Spleen (tissue), 11 donors: ENCODE data around the gene KDM1B. TPM values are rescaled to one million over a fixed set of nuclear protein-coding genes. Genes with fewer than 3 reads are reported as not detected.
"Not testable (repeated sequence)": the region's sequence is repeated elsewhere in the genome, so short reads cannot be mapped to it uniquely, and the experiment has no call there.

Experiments used
- DNase-seq: peaks from one replicate; pipeline ENCODE4 v3.0.0-alpha.2; 2020
- H3K27ac ChIP-seq, 8 donors: fragments of 200-600 bp; sonication (generic) in 7 of 8; 1 replicate in 4 of 8; 2 replicates in 4 of 8; pipeline versions ENCODE4 v1.5.0 to v1.8.0; 2016 to 2021; ENCODE audit warnings: inconsistent platforms in 4 of 8, mild to moderate bottlenecking in 4 of 8, moderate library complexity in 1 of 8
- H3K27me3 ChIP-seq, 7 donors: fragments of 200-600 bp; sonication (generic) in 6 of 7; replicated peaks in 1 of 7; 1 replicate in 4 of 7; 2 replicates in 3 of 7; pipeline versions ENCODE4 v1.5.0 to v1.8.0; 2016 to 2021; ENCODE audit warnings: inconsistent platforms in 3 of 7, mild to moderate bottlenecking in 1 of 7
- H3K36me3 ChIP-seq, 6 donors: fragments of 200-600 bp; sonication (generic) in 5 of 6; 1 replicate in 4 of 6; 2 replicates in 2 of 6; pipeline versions ENCODE4 v1.5.0 to v1.8.0; 2016 to 2021; ENCODE audit warnings: inconsistent platforms in 2 of 6
- H3K4me1 ChIP-seq, 6 donors: fragments of 200-600 bp; sonication (generic) in 5 of 6; 1 replicate in 3 of 6; 2 replicates in 3 of 6; pipeline versions ENCODE4 v1.5.0 to v1.8.0; 2016 to 2021; ENCODE audit warnings: inconsistent platforms in 3 of 6
- H3K4me3 ChIP-seq, 8 donors: fragments of 200-600 bp; sonication (generic) in 7 of 8; 1 replicate in 4 of 8; 2 replicates in 4 of 8; pipeline versions ENCODE4 v1.5.0 to v1.8.0; 2016 to 2021; ENCODE audit warnings: inconsistent platforms in 4 of 8, mild to moderate bottlenecking in 4 of 8, moderate library complexity in 2 of 8
- H3K9me3 ChIP-seq, 8 donors: fragments of 200-600 bp; sonication (generic) in 7 of 8; 1 replicate in 4 of 8; 2 replicates in 4 of 8; pipeline versions ENCODE4 v1.5.0 to v1.8.0; 2016 to 2021; ENCODE audit warnings: inconsistent platforms in 4 of 8
- POLR2A ChIP-seq, 3 donors: fragments of 450-650 bp; IDR thresholded peaks; one replicate each; pipeline ENCODE4 v1.5.1; 2017; ENCODE audit warnings: antibody characterized with exemption in 3 of 3, mild to moderate bottlenecking in 1 of 3
- POLR2AphosphoS5 ChIP-seq, 3 donors: sonication (generic); formaldehyde crosslinking; IDR thresholded peaks; one replicate each; pipeline ENCODE4 v1.5.1; 2017; ENCODE audit warnings: antibody characterized with exemption in 3 of 3
- WGBS, 5 donors: extraction: QIAGEN DNeasy Blood & Tissue Kit in 3 of 5; methylation state at CpG; one replicate each; pipeline versions ENCODE4 v1.1.5 to v1.1.7; 2013 to 2018; 5-methylcytosine and 5-hydroxymethylcytosine counted together
- intact Hi-C: fragments of 100-400 bp; cut with DNase I; formaldehyde crosslinking; loops from one replicate; pipeline ENCODE4 v1.15.0; 2023; ENCODE audit warnings: low total_unique reads
- polyA plus RNA-seq, 3 donors: library from polyadenylated mRNA; stranded (reverse); fragments of 200-250 nt; gene quantifications; one replicate each; pipeline ENCODE4 v1.2.1, GENCODE V29; 2013
- total RNA-seq, 7 donors: library from RNA; depleted of rRNA in 3 of 7; stranded (reverse); fragments of >200 nt in 3 of 7; fragmentation: NEBNext Ultra II Directional in 4 of 7; extraction: Animal tissue kit (Norgen Biotek cat#: 25700) in 4 of 7; gene quantifications; one replicate each; pipeline versions ENCODE4 v1.1.0 to v1.2.1, GENCODE V29; 2016 to 2021
- TF ChIP-seq, protein P1 (sequence below), 11 experiments: fragments of 200-600 bp in 7 of 11; fragments of 450-650 bp in 4 of 11; sonication (generic) in 4 of 11; IDR thresholded peaks in 8 of 11; conservative IDR thresholded peaks in 3 of 11; 1 replicate in 7 of 11; 2 replicates in 4 of 11; pipeline versions ENCODE4 v1.4.0 to v1.8.0; 2016 to 2021; ENCODE audit warnings: antibody characterized with exemption in 11 of 11, inconsistent platforms in 4 of 11, mild to moderate bottlenecking in 1 of 11
- donor health status: healthy with polysubstance abuse.
- donor health status: DM: no; HTN: no; CAD: no; lungs with moderate emphysema.
- donor health status: DM: no; HTN: no; CAD: no.
- donor health status: Bipolar disorder and iron deficiency.
- donor health status: healthy.
- donor health status: DM: no; HTN: no; CAD: no.
- donor health status: DM: yes; HTN: yes; CAD: no.

KDM1B gene
- total and polyA plus RNA-seq, 10 donors: 3.6 to 27.0 (median 19.7) TPM

DNA sequence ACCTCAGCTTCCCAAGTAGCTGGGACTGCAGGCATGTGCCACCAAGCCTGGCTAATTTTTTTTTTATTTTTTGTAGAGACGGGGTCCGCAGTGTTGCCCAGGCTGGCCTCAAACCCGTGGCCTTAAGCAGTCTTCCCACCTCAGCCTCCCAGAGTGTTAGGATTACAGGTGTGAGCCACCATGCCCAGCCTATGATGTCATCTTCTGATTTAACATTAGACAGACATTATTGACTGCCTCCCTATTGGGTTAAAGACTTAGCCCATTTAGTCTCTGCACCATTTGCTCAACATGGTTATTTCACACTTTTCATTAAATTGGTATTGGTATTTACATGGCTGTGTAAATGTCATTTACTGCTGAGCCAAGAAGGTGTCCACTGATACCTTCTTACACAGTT, 63.0 kb downstream of the KDM1B start:
- peaks cover 0 to 30% (median 16%) of the 10 kb centered on the region in 6 donors for H3K4me1 ChIP-seq
- no peaks in the 10 kb centered on the region for H3K9me3 ChIP-seq
- H3K4me3 ChIP-seq: no peak overlapping the region
- H3K27ac ChIP-seq: no peak overlapping the region
- TF ChIP-seq POLR2A (IDR thresholded peaks at IDR 0.05): no peak
- TF ChIP-seq POLR2AphosphoS5 (IDR thresholded peaks at IDR 0.05): no peak
- TF ChIP-seq, protein P1, sequence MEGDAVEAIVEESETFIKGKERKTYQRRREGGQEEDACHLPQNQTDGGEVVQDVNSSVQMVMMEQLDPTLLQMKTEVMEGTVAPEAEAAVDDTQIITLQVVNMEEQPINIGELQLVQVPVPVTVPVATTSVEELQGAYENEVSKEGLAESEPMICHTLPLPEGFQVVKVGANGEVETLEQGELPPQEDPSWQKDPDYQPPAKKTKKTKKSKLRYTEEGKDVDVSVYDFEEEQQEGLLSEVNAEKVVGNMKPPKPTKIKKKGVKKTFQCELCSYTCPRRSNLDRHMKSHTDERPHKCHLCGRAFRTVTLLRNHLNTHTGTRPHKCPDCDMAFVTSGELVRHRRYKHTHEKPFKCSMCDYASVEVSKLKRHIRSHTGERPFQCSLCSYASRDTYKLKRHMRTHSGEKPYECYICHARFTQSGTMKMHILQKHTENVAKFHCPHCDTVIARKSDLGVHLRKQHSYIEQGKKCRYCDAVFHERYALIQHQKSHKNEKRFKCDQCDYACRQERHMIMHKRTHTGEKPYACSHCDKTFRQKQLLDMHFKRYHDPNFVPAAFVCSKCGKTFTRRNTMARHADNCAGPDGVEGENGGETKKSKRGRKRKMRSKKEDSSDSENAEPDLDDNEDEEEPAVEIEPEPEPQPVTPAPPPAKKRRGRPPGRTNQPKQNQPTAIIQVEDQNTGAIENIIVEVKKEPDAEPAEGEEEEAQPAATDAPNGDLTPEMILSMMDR (IDR thresholded peaks at IDR 0.05 in 8 of 11, conservative IDR thresholded peaks at IDR 0.05 in 3 of 11): no peak
- 90 to 98% (median 93%) methylated on average over 3 of the region's 3 CpGs for WGBS, 5 donors
- no peak for DNase-seq
- no peaks in the 10 kb centered on the region for H3K27me3 ChIP-seq
- intact Hi-C loops: no loop called here
- H3K36me3 ChIP-seq: peaks cover 0 to 98% (median 42%) of the 10 kb centered on the region in 6 donors

DNA sequence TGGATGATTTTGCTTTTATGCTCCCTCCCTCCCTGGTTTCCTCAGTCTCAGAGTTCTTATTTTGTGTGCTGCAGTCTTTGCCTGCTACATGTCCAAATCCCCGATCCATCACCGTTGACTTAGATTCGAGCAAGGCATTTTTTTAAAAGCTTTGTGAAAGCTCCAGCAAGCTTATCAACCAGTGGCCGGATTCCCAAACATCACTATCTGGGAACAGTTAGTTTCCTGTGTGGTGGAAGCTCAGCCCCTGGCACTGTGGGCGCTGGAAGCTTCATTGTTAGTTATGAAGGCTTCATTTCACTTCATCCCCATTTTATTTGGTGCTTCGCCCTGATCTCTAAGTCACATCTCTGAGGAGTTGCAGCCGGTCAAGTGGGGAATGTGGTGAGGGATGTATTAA, 64.4 kb downstream of the KDM1B start:
- peaks cover 0 to 18% (median 15%) of the 10 kb centered on the region in 6 donors for H3K4me1 ChIP-seq
- H3K27me3 ChIP-seq: no peaks in the 10 kb centered on the region
- no peak overlapping the region for H3K27ac ChIP-seq
- intact Hi-C loops: no loop called here
- H3K36me3 ChIP-seq: peaks cover 0 to 98% (median 45%) of the 10 kb centered on the region in 6 donors
- TF ChIP-seq POLR2AphosphoS5 (IDR thresholded peaks at IDR 0.05): no peak
- no peak for TF ChIP-seq POLR2A (IDR thresholded peaks at IDR 0.05)
- TF ChIP-seq, protein P1 (IDR thresholded peaks at IDR 0.05 in 8 of 11, conservative IDR thresholded peaks at IDR 0.05 in 3 of 11): no peak
- H3K9me3 ChIP-seq: no peaks in the 10 kb centered on the region
- DNase-seq: no peak
- WGBS, 5 donors: 81 to 92% (median 87%) methylated on average over 7 of the region's 7 CpGs
- no peak overlapping the region for H3K4me3 ChIP-seq

DNA sequence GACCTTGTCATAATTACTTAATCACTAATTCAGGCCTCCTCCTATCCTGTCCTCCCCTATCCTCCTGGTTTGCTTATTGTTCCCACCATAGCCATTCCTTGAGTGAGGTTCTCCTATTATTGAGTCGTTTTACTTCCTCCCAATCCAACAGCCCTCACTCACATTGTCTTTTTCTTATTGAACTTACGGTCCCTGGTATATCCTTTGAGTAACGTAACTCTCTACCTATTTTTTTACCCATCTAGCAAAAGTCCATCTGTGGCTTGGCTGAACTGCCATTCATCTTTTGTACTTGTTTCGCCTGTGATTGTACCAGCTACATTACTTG, 66.0 kb downstream of the KDM1B start:
- 91 to 97% (median 91%) methylated on average over 4 of the region's 4 CpGs for WGBS, 5 donors
- Histone ChIP-seq H3K4me3 (no peak overlapping the region), H3K36me3 (peaks cover 0 to 99% (median 54%) of the 10 kb centered on the region in 6 donors), H3K9me3 (no peaks in the 10 kb centered on the region), H3K27me3 (no peaks in the 10 kb centered on the region), H3K27ac (no peak overlapping the region), H3K4me1 (peaks cover 0 to 1% (median 0%) of the 10 kb centered on the region in 6 donors)
- no peak for DNase-seq
- intact Hi-C loops: no loop called here
- no peak for TF ChIP-seq POLR2AphosphoS5 (IDR thresholded peaks at IDR 0.05)
- no peak for TF ChIP-seq POLR2A (IDR thresholded peaks at IDR 0.05)
- TF ChIP-seq, protein P1 (IDR thresholded peaks at IDR 0.05 in 8 of 11, conservative IDR thresholded peaks at IDR 0.05 in 3 of 11): no peak

DNA sequence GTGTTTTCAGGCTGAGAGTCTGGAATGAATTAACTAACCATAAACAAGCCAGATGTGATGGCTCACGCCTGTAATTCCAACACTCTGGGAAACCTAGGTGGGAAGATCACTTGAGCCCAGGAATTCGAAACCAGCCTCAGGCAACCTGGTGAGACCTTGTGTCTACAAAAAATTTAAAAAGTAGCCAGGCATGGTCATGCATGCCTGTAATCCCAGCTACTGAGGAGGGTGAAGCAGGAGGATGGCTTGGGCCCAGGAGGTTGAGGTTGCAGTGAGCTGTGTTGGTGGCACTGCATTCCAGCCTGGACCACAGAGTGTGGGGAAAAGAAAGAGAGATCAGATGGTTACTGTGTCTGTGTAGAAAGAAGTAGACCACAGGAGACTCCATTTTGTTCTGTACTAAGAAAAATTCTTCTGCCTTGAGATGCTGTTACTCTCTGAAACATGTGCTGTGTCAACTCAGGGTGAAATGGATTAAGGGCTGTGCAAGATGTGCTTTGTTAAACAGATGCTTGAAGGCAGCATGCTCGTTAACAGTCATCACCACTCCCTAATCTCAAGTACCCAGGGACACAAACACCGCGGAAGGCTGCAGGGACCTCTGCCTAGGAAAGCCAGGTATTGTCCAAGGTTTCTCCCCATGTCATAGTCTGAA, 71.4 kb downstream of the KDM1B start:
- H3K4me1 ChIP-seq, intact Hi-C loops, DNase-seq, H3K4me3 ChIP-seq, H3K27me3 ChIP-seq, H3K27ac ChIP-seq: not testable (repeated sequence)
- peaks cover 0 to 32% (median 28%) of the 10 kb centered on the region in 8 donors for H3K9me3 ChIP-seq
- H3K36me3 ChIP-seq: peaks cover 0 to 98% (median 67%) of the 10 kb centered on the region in 6 donors
- WGBS, 5 donors: 90 to 98% (median 91%) methylated on average over 5 of the region's 5 CpGs

DNA sequence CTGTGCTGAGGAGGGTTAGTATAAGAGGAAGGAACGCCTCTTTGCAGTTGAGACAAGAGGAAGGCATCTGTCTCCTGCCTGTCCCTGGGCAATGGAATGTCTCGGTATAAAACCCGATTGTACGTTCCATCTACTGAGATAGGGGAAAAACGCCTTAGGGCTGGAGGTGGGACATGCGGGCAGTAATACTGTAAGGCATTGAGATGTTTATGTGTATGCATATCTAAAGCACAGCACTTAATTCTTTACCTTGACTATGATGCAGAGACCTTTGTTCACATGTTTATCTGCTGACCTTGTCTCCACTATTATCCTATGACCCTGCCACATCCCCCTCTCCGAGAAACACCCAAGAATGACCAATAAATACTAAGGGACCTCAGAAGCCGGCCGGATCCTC, 71.9 kb downstream of the KDM1B start:
- intact Hi-C loops, DNase-seq, H3K27me3 ChIP-seq, H3K27ac ChIP-seq, H3K4me3 ChIP-seq, H3K4me1 ChIP-seq: not testable (repeated sequence)
- 91 to 96% (median 94%) methylated on average over 7 to 9 of the region's 9 CpGs for WGBS, 5 donors
- H3K36me3 ChIP-seq: peaks cover 0 to 98% (median 66%) of the 10 kb centered on the region in 6 donors
- H3K9me3 ChIP-seq: peaks cover 4 to 38% (median 34%) of the 10 kb centered on the region in 8 donors
